Measurements from ENCODE around the gene ILDR1. TPM values are rescaled to one million over a fixed set of nuclear protein-coding genes. Genes with fewer than 3 reads are reported as not detected.

ILDR1 gene
- total and polyA plus RNA-seq, 2 experiments from 2014 or later = 0.66 to 0.97 TPM

DNA sequence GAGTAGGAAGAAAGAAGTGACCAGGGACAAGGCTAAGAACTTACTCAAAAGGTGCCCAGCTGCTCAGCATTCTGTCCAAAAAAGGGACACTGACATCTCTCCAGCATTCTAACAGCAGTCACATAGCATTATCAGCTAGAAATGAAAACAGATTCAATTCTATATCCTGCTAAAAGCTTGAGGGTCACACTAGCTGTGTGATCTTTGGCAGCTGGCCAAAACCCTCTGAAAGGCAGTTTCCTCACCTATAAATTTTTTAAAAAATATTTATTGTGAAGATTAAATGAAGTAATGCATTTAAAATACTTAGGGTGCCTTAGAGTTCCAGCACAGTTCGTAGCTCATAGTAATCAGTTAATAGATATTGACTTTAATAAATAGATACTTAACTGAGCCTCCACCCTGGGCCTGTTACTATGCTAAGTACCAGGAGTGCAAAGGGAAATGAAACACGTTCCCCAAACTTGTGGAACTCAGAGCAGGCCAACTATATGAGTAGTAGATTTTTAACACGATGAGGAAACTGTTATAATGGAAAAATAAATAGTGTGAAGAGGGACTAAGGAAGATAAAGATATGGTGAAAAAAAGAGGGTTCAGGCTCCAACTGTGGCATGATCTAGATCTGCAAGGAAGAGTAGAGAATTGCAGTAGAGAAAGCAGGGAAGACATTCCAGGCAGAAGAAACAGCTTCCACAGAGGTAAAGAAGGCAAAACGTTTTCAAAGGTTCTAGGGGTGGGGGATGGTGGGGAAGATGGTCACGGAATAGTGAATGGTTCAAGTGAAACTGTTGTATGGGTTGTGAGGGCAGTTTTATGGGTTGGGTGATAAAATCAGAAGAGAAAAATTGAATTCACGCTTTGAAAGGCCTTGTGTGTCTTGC is 44.5 kb upstream of the ILDR1 start:
- Mint-ChIP-seq H3K27ac (no peak overlapping the region), H3K4me1 (peaks cover 7% of the 10 kb centered on the region), H3K4me3 (no peak overlapping the region), H3K36me3 (ENCODE audit: low read depth) (no peaks in the 10 kb centered on the region), H3K9me3 (no peaks in the 10 kb centered on the region), H3K27me3 (ENCODE audit: insufficient read depth, low read depth, poor library complexity) (no peaks in the 10 kb centered on the region)
- Histone ChIP-seq H3F3A (replicated peaks; ENCODE audit: low read depth) (no peaks in the 10 kb centered on the region), H3K4me1 (ENCODE audit: insufficient read depth) (peaks cover 12% of the 10 kb centered on the region), H2AFZ (peak overlapping the region; percentile 73; the same call in 1 of the 2 replicates), H3K4me2 (0 out of 2 replicates have a peak overlapping the region, but pooled peaks have one; percentile 15), H3K4me3 (no peak overlapping the region), H3K27me3 (ENCODE audit: insufficient read depth) (no peaks in the 10 kb centered on the region), H3K9me2 (ENCODE audit: insufficient read depth) (peaks cover 5% of the 10 kb centered on the region; the same call in 1 of the 2 replicates), H3K36me3 (ENCODE audit: insufficient read depth) (no peaks in the 10 kb centered on the region), H3K27ac (ENCODE audit: low read depth) (no peak overlapping the region), H3K79me2 (replicated peaks; ENCODE audit: insufficient read depth) (no peaks in the 10 kb centered on the region), H4K20me1 (replicated peaks; ENCODE audit: insufficient read depth) (no peaks in the 10 kb centered on the region)
- ATAC-seq (no peak), DNase-seq (ENCODE audit: low spot score) (no peak)
- TF ChIP-seq, protein P1, sequence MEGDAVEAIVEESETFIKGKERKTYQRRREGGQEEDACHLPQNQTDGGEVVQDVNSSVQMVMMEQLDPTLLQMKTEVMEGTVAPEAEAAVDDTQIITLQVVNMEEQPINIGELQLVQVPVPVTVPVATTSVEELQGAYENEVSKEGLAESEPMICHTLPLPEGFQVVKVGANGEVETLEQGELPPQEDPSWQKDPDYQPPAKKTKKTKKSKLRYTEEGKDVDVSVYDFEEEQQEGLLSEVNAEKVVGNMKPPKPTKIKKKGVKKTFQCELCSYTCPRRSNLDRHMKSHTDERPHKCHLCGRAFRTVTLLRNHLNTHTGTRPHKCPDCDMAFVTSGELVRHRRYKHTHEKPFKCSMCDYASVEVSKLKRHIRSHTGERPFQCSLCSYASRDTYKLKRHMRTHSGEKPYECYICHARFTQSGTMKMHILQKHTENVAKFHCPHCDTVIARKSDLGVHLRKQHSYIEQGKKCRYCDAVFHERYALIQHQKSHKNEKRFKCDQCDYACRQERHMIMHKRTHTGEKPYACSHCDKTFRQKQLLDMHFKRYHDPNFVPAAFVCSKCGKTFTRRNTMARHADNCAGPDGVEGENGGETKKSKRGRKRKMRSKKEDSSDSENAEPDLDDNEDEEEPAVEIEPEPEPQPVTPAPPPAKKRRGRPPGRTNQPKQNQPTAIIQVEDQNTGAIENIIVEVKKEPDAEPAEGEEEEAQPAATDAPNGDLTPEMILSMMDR (conservative IDR thresholded peaks at IDR 0.05; ENCODE audit: low read depth in 2 of 2) = no peak
- no peak for TF ChIP-seq EZH2phosphoT487 (IDR thresholded peaks at IDR 0.05; ENCODE audit: unreplicated experiment)
- no peak for TF ChIP-seq EZH2 (IDR thresholded peaks at IDR 0.05; ENCODE audit: low read depth, unreplicated experiment)
- TF ChIP-seq, protein P2, sequence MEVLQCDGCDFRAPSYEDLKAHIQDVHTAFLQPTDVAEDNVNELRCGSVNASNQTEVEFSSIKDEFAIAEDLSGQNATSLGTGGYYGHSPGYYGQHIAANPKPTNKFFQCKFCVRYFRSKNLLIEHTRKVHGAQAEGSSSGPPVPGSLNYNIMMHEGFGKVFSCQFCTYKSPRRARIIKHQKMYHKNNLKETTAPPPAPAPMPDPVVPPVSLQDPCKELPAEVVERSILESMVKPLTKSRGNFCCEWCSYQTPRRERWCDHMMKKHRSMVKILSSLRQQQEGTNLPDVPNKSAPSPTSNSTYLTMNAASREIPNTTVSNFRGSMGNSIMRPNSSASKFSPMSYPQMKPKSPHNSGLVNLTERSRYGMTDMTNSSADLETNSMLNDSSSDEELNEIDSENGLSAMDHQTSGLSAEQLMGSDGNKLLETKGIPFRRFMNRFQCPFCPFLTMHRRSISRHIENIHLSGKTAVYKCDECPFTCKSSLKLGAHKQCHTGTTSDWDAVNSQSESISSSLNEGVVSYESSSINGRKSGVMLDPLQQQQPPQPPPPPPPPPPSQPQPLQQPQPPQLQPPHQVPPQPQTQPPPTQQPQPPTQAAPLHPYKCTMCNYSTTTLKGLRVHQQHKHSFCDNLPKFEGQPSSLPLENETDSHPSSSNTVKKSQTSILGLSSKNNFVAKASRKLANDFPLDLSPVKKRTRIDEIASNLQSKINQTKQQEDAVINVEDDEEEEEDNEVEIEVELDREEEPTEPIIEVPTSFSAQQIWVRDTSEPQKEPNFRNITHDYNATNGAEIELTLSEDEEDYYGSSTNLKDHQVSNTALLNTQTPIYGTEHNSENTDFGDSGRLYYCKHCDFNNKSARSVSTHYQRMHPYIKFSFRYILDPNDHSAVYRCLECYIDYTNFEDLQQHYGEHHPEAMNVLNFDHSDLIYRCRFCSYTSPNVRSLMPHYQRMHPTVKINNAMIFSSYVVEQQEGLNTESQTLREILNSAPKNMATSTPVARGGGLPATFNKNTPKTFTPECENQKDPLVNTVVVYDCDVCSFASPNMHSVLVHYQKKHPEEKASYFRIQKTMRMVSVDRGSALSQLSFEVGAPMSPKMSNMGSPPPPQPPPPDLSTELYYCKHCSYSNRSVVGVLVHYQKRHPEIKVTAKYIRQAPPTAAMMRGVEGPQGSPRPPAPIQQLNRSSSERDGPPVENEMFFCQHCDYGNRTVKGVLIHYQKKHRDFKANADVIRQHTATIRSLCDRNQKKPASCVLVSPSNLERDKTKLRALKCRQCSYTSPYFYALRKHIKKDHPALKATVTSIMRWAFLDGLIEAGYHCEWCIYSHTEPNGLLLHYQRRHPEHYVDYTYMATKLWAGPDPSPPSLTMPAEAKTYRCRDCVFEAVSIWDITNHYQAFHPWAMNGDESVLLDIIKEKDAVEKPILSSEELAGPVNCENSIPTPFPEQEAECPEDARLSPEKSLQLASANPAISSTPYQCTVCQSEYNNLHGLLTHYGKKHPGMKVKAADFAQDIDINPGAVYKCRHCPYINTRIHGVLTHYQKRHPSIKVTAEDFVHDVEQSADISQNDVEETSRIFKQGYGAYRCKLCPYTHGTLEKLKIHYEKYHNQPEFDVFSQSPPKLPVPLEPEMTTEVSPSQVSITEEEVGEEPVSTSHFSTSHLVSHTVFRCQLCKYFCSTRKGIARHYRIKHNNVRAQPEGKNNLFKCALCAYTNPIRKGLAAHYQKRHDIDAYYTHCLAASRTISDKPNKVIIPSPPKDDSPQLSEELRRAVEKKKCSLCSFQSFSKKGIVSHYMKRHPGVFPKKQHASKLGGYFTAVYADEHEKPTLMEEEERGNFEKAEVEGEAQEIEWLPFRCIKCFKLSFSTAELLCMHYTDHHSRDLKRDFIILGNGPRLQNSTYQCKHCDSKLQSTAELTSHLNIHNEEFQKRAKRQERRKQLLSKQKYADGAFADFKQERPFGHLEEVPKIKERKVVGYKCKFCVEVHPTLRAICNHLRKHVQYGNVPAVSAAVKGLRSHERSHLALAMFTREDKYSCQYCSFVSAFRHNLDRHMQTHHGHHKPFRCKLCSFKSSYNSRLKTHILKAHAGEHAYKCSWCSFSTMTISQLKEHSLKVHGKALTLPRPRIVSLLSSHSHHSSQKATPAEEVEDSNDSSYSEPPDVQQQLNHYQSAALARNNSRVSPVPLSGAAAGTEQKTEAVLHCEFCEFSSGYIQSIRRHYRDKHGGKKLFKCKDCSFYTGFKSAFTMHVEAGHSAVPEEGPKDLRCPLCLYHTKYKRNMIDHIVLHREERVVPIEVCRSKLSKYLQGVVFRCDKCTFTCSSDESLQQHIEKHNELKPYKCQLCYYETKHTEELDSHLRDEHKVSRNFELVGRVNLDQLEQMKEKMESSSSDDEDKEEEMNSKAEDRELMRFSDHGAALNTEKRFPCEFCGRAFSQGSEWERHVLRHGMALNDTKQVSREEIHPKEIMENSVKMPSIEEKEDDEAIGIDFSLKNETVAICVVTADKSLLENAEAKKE (CRISPR knock-in tag; IDR thresholded peaks at IDR 0.05) = no peak
- no peak for TF ChIP-seq ZNF331 (CRISPR knock-in tag; IDR thresholded peaks at IDR 0.05; ENCODE audit: low read depth)
- no peak for TF ChIP-seq CREB1 (CRISPR knock-in tag; IDR thresholded peaks at IDR 0.05; ENCODE audit: low read depth)
- TF ChIP-seq STAT1 (IDR thresholded peaks at IDR 0.05; ENCODE audit: unreplicated experiment) = no peak
- no peak for TF ChIP-seq JUNB (IDR thresholded peaks at IDR 0.05; ENCODE audit: unreplicated experiment)
- TF ChIP-seq POLR2AphosphoS5 (IDR thresholded peaks at IDR 0.05; ENCODE audit: low read depth) = no peak
- no peak for TF ChIP-seq ZNF114 (CRISPR knock-in tag; IDR thresholded peaks at IDR 0.05)
- TF ChIP-seq, protein P3, sequence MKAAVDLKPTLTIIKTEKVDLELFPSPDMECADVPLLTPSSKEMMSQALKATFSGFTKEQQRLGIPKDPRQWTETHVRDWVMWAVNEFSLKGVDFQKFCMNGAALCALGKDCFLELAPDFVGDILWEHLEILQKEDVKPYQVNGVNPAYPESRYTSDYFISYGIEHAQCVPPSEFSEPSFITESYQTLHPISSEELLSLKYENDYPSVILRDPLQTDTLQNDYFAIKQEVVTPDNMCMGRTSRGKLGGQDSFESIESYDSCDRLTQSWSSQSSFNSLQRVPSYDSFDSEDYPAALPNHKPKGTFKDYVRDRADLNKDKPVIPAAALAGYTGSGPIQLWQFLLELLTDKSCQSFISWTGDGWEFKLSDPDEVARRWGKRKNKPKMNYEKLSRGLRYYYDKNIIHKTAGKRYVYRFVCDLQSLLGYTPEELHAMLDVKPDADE (IDR thresholded peaks at IDR 0.05) = no peak
- TF ChIP-seq NANOG (IDR thresholded peaks at IDR 0.05; ENCODE audit: borderline replicate concordance) = no peak
- TF ChIP-seq, protein P4, sequence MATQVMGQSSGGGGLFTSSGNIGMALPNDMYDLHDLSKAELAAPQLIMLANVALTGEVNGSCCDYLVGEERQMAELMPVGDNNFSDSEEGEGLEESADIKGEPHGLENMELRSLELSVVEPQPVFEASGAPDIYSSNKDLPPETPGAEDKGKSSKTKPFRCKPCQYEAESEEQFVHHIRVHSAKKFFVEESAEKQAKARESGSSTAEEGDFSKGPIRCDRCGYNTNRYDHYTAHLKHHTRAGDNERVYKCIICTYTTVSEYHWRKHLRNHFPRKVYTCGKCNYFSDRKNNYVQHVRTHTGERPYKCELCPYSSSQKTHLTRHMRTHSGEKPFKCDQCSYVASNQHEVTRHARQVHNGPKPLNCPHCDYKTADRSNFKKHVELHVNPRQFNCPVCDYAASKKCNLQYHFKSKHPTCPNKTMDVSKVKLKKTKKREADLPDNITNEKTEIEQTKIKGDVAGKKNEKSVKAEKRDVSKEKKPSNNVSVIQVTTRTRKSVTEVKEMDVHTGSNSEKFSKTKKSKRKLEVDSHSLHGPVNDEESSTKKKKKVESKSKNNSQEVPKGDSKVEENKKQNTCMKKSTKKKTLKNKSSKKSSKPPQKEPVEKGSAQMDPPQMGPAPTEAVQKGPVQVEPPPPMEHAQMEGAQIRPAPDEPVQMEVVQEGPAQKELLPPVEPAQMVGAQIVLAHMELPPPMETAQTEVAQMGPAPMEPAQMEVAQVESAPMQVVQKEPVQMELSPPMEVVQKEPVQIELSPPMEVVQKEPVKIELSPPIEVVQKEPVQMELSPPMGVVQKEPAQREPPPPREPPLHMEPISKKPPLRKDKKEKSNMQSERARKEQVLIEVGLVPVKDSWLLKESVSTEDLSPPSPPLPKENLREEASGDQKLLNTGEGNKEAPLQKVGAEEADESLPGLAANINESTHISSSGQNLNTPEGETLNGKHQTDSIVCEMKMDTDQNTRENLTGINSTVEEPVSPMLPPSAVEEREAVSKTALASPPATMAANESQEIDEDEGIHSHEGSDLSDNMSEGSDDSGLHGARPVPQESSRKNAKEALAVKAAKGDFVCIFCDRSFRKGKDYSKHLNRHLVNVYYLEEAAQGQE (IDR thresholded peaks at IDR 0.05; ENCODE audit: unreplicated experiment) = no peak
